IMR-90 (cell line): ENCODE measurements around the gene FAM171A1. TPM values are rescaled to one million over a fixed set of nuclear protein-coding genes. Genes with fewer than 3 reads are reported as not detected.

ENCODE experiments used
- ATAC-seq: fragments of 200-7000 bp; cut with Tn5 transposase; 2 replicates; pipeline ENCODE4 v1.9.1; 2020; ENCODE audit warnings: low read depth, mild to moderate bottlenecking, moderate library complexity
- BruUV-seq: library from RNA; stranded (reverse); fragments of 400-500 nt; replicated peaks from 2 replicates; lab custom pipeline; 2021; lab: Mats Ljungman, UMichigan
- CTCF ChIA-PET: fragments of 300-600 bp; formaldehyde crosslinking; extraction: SDS; loops from one replicate; lab custom pipeline; 2021; ENCODE audit warnings: antibody characterized with exemption; lab: Yijun Ruan, JAX
- POLR2A ChIA-PET: fragments of 300-600 bp; sonication (Branson Sonifier 250); formaldehyde crosslinking; loops from one replicate; lab custom pipeline; 2022; ENCODE audit warnings: antibody characterized with exemption; ENCODE audit not compliant: unreplicated experiment; lab: Charles Lee
- DNase-seq: peaks from one replicate; pipeline ENCODE4 v3.0.0; 2013
- H2AFZ ChIP-seq: replicated peaks from 2 replicates; pipeline ENCODE3; 2013; ENCODE audit warnings: low read length, mild to moderate bottlenecking; ENCODE audit not compliant: poor library complexity
- H2AK5ac ChIP-seq: 2 replicates; pipeline ENCODE4 v1.6.1; 2013; ENCODE audit warnings: low read depth, low read length, inconsistent platforms
- H2AK9ac ChIP-seq: replicated peaks from 2 replicates; pipeline ENCODE3; 2013; ENCODE audit warnings: mild to moderate bottlenecking, low read depth, low read length, moderate library complexity; ENCODE audit not compliant: poor library complexity
- H2BK120ac ChIP-seq: 2 replicates; pipeline ENCODE4 v1.6.1; 2013; ENCODE audit warnings: low read depth, low read length, inconsistent platforms
- H2BK15ac ChIP-seq: 3 replicates; pipeline ENCODE4 v1.6.1; 2013; ENCODE audit warnings: low read depth, low read length, inconsistent platforms
- H2BK20ac ChIP-seq: 2 replicates; pipeline ENCODE4 v1.6.1; 2013; ENCODE audit warnings: low read depth, mild to moderate bottlenecking, inconsistent platforms, low read length, moderate library complexity
- H2BK5ac ChIP-seq: 2 replicates; pipeline ENCODE4 v1.6.1; 2013; ENCODE audit warnings: mild to moderate bottlenecking, low read depth, low read length, inconsistent platforms; ENCODE audit not compliant: poor library complexity, severe bottlenecking
- H3K14ac ChIP-seq: replicated peaks from 2 replicates; pipeline ENCODE4 v1.6.1; 2013; ENCODE audit warnings: low read depth, low read length, inconsistent platforms
- H3K18ac ChIP-seq: 2 replicates; pipeline ENCODE4 v1.6.1; 2013; ENCODE audit warnings: low read depth, low read length, control low read depth
- H3K23ac ChIP-seq: 2 replicates; pipeline ENCODE4 v1.6.1; 2013; ENCODE audit warnings: low read depth, low read length, inconsistent platforms
- H3K27ac ChIP-seq: 2 replicates; pipeline ENCODE4 v1.5.1; 2013; ENCODE audit warnings: mild to moderate bottlenecking, control low read depth, low read length; ENCODE audit not compliant: insufficient read depth
- H3K27me3 ChIP-seq: 2 replicates; pipeline ENCODE4 v1.6.1; 2013; ENCODE audit warnings: low read length; ENCODE audit not compliant: control insufficient read depth, insufficient read depth
- H3K36me3 ChIP-seq: 2 replicates; pipeline ENCODE4 v1.6.1; 2013; ENCODE audit warnings: low read length, mixed read lengths; ENCODE audit not compliant: control insufficient read depth, insufficient read depth
- H3K4ac ChIP-seq: 2 replicates; pipeline ENCODE4 v1.6.1; 2013; ENCODE audit warnings: low read depth, low read length, inconsistent platforms
- H3K4me1 ChIP-seq: 2 replicates; pipeline ENCODE4 v1.6.1; 2013; ENCODE audit warnings: low read length, mixed read lengths; ENCODE audit not compliant: control insufficient read depth, insufficient read depth
- H3K4me2 ChIP-seq: 2 replicates; pipeline ENCODE4 v1.6.1; 2013; ENCODE audit warnings: low read depth, mild to moderate bottlenecking, control low read depth, low read length, moderate library complexity
- H3K4me3 ChIP-seq: 2 replicates; pipeline ENCODE4 v1.5.1; 2013; ENCODE audit warnings: low read depth, mild to moderate bottlenecking, control low read depth, low read length, moderate library complexity; ENCODE audit not compliant: insufficient read depth
- H3K56ac ChIP-seq: 2 replicates; pipeline ENCODE4 v1.6.1; 2013; ENCODE audit warnings: low read length, inconsistent platforms; ENCODE audit not compliant: insufficient read depth; ENCODE audit errors: extremely low read depth
- H3K79me1 ChIP-seq, 2 experiments: 2 replicates each; pipeline ENCODE4 v1.6.1; 2013; ENCODE audit warnings: low read length in 2 of 2, inconsistent platforms in 1 of 2, low read depth in 1 of 2
- H3K9ac ChIP-seq: 2 replicates; pipeline ENCODE4 v1.6.1; 2013; ENCODE audit warnings: low read depth, low read length, control low read depth
- H3K9me1 ChIP-seq: 2 replicates; pipeline ENCODE4 v1.6.1; 2013; ENCODE audit warnings: low read length, inconsistent platforms; ENCODE audit not compliant: insufficient read depth
- H3K9me3 ChIP-seq: 2 replicates; pipeline ENCODE4 v1.6.1; 2013; ENCODE audit warnings: low read length; ENCODE audit not compliant: control insufficient read depth, insufficient read depth
- H4K20me1 ChIP-seq: 2 replicates; pipeline ENCODE4 v1.6.1; 2013; ENCODE audit warnings: low read length, inconsistent platforms; ENCODE audit not compliant: insufficient read depth
- H4K5ac ChIP-seq: 2 replicates; pipeline ENCODE4 v1.6.1; 2013; ENCODE audit warnings: mild to moderate bottlenecking, low read depth, low read length, control low read depth
- H4K8ac ChIP-seq, 2 experiments: 2 replicates each; pipeline ENCODE4 v1.6.1; 2013; ENCODE audit warnings: low read depth in 2 of 2, low read length in 2 of 2, control low read depth in 1 of 2, inconsistent platforms in 1 of 2
- H4K91ac ChIP-seq: 2 replicates; pipeline ENCODE4 v1.6.1; 2013; ENCODE audit warnings: low read depth, low read length, inconsistent platforms; ENCODE audit not compliant: insufficient read depth
- BHLHE40 ChIP-seq: fragments of 150-350 bp; IDR thresholded peaks from 2 replicates; pipeline ENCODE4 v1.6.1; 2016; ENCODE audit warnings: mild to moderate bottlenecking, low read depth, low read length
- CEBPB ChIP-seq: IDR thresholded peaks from 2 replicates; pipeline ENCODE4 v1.6.1; 2012; ENCODE audit warnings: low read depth, low read length, improper control_type of control experiment
- CHD1 ChIP-seq: IDR thresholded peaks from 2 replicates; pipeline ENCODE4 v1.6.1; 2012; ENCODE audit warnings: low read depth, low read length, improper control_type of control experiment
- FOS ChIP-seq: fragments of 150-350 bp; IDR thresholded peaks from 2 replicates; pipeline ENCODE4 v1.6.1; 2016; ENCODE audit warnings: low read depth, low read length
- MAFK ChIP-seq: IDR thresholded peaks from 2 replicates; pipeline ENCODE4 v1.6.1; 2012; ENCODE audit warnings: low read depth, low read length, improper control_type of control experiment
- MAZ ChIP-seq: IDR thresholded peaks from 2 replicates; pipeline ENCODE4 v1.6.1; 2012; ENCODE audit warnings: low read depth, mild to moderate bottlenecking, low read length, improper control_type of control experiment, moderate library complexity, borderline replicate concordance
- MXI1 ChIP-seq: IDR thresholded peaks from 2 replicates; pipeline ENCODE4 v1.6.1; 2012; ENCODE audit warnings: low read depth, mild to moderate bottlenecking, low read length, moderate library complexity, borderline replicate concordance
- NFE2L2 ChIP-seq: fragments of 150-350 bp; IDR thresholded peaks from 2 replicates; pipeline ENCODE4 v1.6.1; 2016; ENCODE audit warnings: low read depth, mild to moderate bottlenecking, low read length
- POLR2A ChIP-seq: IDR thresholded peaks from 2 replicates; pipeline ENCODE4 v1.6.1; 2012; ENCODE audit warnings: mild to moderate bottlenecking, low read depth, low read length
- RAD21 ChIP-seq: IDR thresholded peaks from 2 replicates; pipeline ENCODE4 v1.6.1; 2012; ENCODE audit warnings: low read length, improper control_type of control experiment
- RCOR1 ChIP-seq: IDR thresholded peaks from 2 replicates; pipeline ENCODE4 v1.6.1; 2012; ENCODE audit warnings: mild to moderate bottlenecking, low read length, improper control_type of control experiment; ENCODE audit not compliant: insufficient replicate concordance
- RFX5 ChIP-seq: IDR thresholded peaks from 2 replicates; pipeline ENCODE4 v1.8.0; 2012; ENCODE audit warnings: low read depth, mild to moderate bottlenecking, low read length, moderate library complexity
- SMC3 ChIP-seq: fragments of 150-350 bp; IDR thresholded peaks from 2 replicates; pipeline ENCODE4 v1.6.1; 2016; ENCODE audit warnings: low read depth, mild to moderate bottlenecking, antibody characterized with exemption, low read length, moderate library complexity
- WGBS, 2 experiments: methylation state at CpG; one replicate each; pipeline versions ENCODE4 v1.1.5 to v1.1.7; 2013; ENCODE audit warnings: missing lambda C conversion rate in 2 of 2; ENCODE audit not compliant: insufficient read length in 1 of 2; ENCODE audit errors: extremely low coverage in 2 of 2; 5-methylcytosine and 5-hydroxymethylcytosine counted together
- dilution Hi-C: fragments of 300-500 bp; cut with HindIII; formaldehyde crosslinking; loops from one replicate; pipeline ENCODE4 v1.14.3; 2018; ENCODE audit warnings: low sequenced_read_pairs; ENCODE audit not compliant: unreplicated experiment
- in situ Hi-C: fragments of 300-500 bp; cut with MboI; formaldehyde crosslinking; loops from 3 replicates; pipeline ENCODE4 v1.14.3; 2019; ENCODE audit warnings: low sequenced_read_pairs, inconsistent platforms, mixed read lengths
- intact Hi-C: fragments of 100-400 bp; cut with micrococcal nuclease; formaldehyde crosslinking; loops from 2 replicates; pipeline ENCODE4 v1.10.0; 2022
- polyA plus RNA-seq, 3 experiments: library from polyadenylated mRNA; depleted of rRNA; stranded (reverse); fragments of >200 nt; gene quantifications; 2 replicates each; pipeline ENCODE4 v1.2.3, GENCODE V29; 2012; ENCODE audit warnings: low replicate concordance in 1 of 3
- total RNA-seq: library from RNA; depleted of rRNA; stranded (reverse); fragments of >200 nt; gene quantifications from 2 replicates; pipeline ENCODE4 v1.2.3, GENCODE V29; 2012
- TF ChIP-seq, protein P1 (sequence below): fragments of 150-350 bp; IDR thresholded peaks from 2 replicates; pipeline ENCODE4 v1.6.1; 2016; ENCODE audit warnings: low read depth, mild to moderate bottlenecking, low read length, moderate library complexity, borderline replicate concordance
- TF ChIP-seq, protein P2 (sequence below): conservative IDR thresholded peaks from 2 replicates; pipeline ENCODE4 v1.5.1; 2012; ENCODE audit warnings: mild to moderate bottlenecking, low read depth, low read length, improper control_type of control experiment
- TF ChIP-seq, protein P3 (sequence below): fragments of 150-350 bp; IDR thresholded peaks from 2 replicates; pipeline ENCODE4 v1.6.1; 2017; ENCODE audit warnings: mild to moderate bottlenecking, antibody characterized with exemption, low read length, low read depth

The FAM171A1 gene
- total and polyA plus RNA-seq, 2 of the 4 experiments (the other 2 are of a cell fraction), result 20.3 to 30.6 TPM

DNA sequence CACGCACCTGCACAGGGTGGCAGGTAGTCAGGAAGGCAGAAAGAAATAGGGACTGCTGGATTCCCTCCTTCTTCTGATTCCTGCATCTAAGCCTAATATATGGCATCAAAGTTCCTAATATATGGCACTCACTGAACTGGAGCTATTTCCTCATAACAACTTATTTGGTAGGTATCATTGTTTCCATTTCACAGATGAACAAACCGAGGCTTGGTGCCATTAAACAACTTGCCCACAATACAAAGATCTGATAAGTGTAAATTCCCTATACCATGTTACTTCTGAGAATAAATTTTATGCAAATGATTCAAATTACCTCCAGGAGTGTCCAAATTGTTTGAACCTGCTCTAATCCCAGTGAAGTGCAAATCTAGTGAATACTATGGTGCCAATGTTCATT, 2.1 kb upstream of the FAM171A1 start:
- H3K9me3 ChIP-seq, result no peaks in the 10 kb centered on the region

More for the DNA sequence above, 2.1 kb upstream of the FAM171A1 start:
- dilution Hi-C loops, result no loop called here
- H3K79me1 ChIP-seq, result peaks cover 6 to 18% of the 10 kb centered on the region in 2 experiments
- ATAC-seq, result no peak
- no peak overlapping the region for H2AK5ac ChIP-seq
- H3K4me1 ChIP-seq, result 0 out of 2 replicates have a peak, but pooled peaks cover 2% of the 10 kb centered on the region
- TF ChIP-seq, protein P1, sequence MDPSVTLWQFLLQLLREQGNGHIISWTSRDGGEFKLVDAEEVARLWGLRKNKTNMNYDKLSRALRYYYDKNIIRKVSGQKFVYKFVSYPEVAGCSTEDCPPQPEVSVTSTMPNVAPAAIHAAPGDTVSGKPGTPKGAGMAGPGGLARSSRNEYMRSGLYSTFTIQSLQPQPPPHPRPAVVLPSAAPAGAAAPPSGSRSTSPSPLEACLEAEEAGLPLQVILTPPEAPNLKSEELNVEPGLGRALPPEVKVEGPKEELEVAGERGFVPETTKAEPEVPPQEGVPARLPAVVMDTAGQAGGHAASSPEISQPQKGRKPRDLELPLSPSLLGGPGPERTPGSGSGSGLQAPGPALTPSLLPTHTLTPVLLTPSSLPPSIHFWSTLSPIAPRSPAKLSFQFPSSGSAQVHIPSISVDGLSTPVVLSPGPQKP, result no peak
- TF ChIP-seq, protein P2, sequence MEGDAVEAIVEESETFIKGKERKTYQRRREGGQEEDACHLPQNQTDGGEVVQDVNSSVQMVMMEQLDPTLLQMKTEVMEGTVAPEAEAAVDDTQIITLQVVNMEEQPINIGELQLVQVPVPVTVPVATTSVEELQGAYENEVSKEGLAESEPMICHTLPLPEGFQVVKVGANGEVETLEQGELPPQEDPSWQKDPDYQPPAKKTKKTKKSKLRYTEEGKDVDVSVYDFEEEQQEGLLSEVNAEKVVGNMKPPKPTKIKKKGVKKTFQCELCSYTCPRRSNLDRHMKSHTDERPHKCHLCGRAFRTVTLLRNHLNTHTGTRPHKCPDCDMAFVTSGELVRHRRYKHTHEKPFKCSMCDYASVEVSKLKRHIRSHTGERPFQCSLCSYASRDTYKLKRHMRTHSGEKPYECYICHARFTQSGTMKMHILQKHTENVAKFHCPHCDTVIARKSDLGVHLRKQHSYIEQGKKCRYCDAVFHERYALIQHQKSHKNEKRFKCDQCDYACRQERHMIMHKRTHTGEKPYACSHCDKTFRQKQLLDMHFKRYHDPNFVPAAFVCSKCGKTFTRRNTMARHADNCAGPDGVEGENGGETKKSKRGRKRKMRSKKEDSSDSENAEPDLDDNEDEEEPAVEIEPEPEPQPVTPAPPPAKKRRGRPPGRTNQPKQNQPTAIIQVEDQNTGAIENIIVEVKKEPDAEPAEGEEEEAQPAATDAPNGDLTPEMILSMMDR, result no peak
- TF ChIP-seq MXI1, result no peak
- TF ChIP-seq CEBPB, result no peak
- TF ChIP-seq BHLHE40, result no peak
- no peak for TF ChIP-seq FOS
- no peak for TF ChIP-seq MAFK
- TF ChIP-seq NFE2L2, result no peak
- no peak for TF ChIP-seq CHD1
- no peak for TF ChIP-seq MAZ
- no peak for TF ChIP-seq SMC3
- TF ChIP-seq RCOR1, result no peak
- no peak for TF ChIP-seq POLR2A
- no peak for TF ChIP-seq RFX5
- no peak for TF ChIP-seq RAD21
- TF ChIP-seq, protein P3, sequence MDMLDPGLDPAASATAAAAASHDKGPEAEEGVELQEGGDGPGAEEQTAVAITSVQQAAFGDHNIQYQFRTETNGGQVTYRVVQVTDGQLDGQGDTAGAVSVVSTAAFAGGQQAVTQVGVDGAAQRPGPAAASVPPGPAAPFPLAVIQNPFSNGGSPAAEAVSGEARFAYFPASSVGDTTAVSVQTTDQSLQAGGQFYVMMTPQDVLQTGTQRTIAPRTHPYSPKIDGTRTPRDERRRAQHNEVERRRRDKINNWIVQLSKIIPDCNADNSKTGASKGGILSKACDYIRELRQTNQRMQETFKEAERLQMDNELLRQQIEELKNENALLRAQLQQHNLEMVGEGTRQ, result no peak
- no peak overlapping the region for H4K91ac ChIP-seq
- no peak for DNase-seq
- H3K36me3 ChIP-seq, result no peaks in the 10 kb centered on the region; the same call in 1 of the 2 replicates
- in situ Hi-C loops, result no loop called here
- no CpG with 5 or more reads among the region's 2 CpGs for WGBS, 2 experiments
- H3K18ac ChIP-seq, result no peak overlapping the region
- ChIA-PET POLR2A (no interaction called here), CTCF (no interaction called here)
- no peak overlapping the region for H3K56ac ChIP-seq
- H3K4me3 ChIP-seq, result no peak overlapping the region
- no TSS peak for BruUV-seq
- no peak overlapping the region for H3K23ac ChIP-seq
- H3K27ac ChIP-seq, result no peak overlapping the region
- no peak overlapping the region for H3K9ac ChIP-seq
- no peak overlapping the region for H2AFZ ChIP-seq
- intact Hi-C loops, result loop anchor here (5.0 kb wide), 1 partner anchor 266 kb away; no protein-coding TSS in a partner anchor
- peaks cover 10% of the 10 kb centered on the region for H3K27me3 ChIP-seq
- no peak overlapping the region for H2BK20ac ChIP-seq
- peaks cover 6% of the 10 kb centered on the region; the same call in 1 of the 2 replicates for H4K20me1 ChIP-seq
- no peaks in the 10 kb centered on the region for H3K9me1 ChIP-seq
- no peak overlapping the region for H2BK15ac ChIP-seq
- H4K8ac ChIP-seq, result no peak overlapping the region
- no peak overlapping the region for H2BK120ac ChIP-seq
- no peak overlapping the region for H3K14ac ChIP-seq
- no peak overlapping the region for H2BK5ac ChIP-seq
- no peak overlapping the region for H3K4me2 ChIP-seq
- H3K4ac ChIP-seq, result no peak overlapping the region
- no peak overlapping the region for H4K5ac ChIP-seq
- no peak overlapping the region for H2AK9ac ChIP-seq
